ENCODE measurements around the gene EXOC4. TPM values are rescaled to one million over a fixed set of nuclear protein-coding genes. Genes with fewer than 3 reads are reported as not detected.

EXOC4 gene
- total RNA-seq, 1 donor from 2014 or later, result 51.6 TPM

DNA sequence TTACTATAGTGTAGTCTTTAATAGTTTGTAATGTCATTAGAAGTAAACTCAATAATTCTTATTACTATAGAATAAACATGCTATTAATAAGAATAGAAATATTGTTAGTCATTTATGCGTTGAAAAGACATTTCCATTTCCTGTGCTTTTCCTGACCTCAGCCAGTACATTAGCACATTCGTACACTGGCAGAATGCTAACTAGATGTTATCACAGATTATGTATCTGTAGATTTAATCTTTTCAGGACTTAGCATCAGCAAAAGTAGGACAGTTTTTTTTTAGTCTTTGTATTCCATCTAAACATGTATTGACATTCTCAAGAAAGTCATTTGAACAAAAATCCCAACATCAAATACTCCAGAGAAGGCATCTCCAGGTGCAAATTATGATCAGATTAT, 158.5 kb downstream of the EXOC4 start:
- no peaks in the 10 kb centered on the region for H3K27me3 ChIP-seq (ENCODE audit: control insufficient read depth, insufficient read depth, low read length)

GRCh38 chr7:133412942-133413341, 160.1 kb downstream of the EXOC4 start:
- H3K36me3 ChIP-seq (ENCODE audit: control insufficient read depth, insufficient read depth, low read length), result no peaks in the 10 kb centered on the region
- no peak for DNase-seq (ENCODE audit: low read depth)
- H3K27me3 ChIP-seq (ENCODE audit: control insufficient read depth, insufficient read depth, low read length), result no peaks in the 10 kb centered on the region
- H3K4me3 ChIP-seq (ENCODE audit: low read depth, low read length), result no peak overlapping the region
- TF ChIP-seq, protein P1, sequence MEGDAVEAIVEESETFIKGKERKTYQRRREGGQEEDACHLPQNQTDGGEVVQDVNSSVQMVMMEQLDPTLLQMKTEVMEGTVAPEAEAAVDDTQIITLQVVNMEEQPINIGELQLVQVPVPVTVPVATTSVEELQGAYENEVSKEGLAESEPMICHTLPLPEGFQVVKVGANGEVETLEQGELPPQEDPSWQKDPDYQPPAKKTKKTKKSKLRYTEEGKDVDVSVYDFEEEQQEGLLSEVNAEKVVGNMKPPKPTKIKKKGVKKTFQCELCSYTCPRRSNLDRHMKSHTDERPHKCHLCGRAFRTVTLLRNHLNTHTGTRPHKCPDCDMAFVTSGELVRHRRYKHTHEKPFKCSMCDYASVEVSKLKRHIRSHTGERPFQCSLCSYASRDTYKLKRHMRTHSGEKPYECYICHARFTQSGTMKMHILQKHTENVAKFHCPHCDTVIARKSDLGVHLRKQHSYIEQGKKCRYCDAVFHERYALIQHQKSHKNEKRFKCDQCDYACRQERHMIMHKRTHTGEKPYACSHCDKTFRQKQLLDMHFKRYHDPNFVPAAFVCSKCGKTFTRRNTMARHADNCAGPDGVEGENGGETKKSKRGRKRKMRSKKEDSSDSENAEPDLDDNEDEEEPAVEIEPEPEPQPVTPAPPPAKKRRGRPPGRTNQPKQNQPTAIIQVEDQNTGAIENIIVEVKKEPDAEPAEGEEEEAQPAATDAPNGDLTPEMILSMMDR (IDR thresholded peaks at IDR 0.05; ENCODE audit: insufficient read depth, low read length, poor library complexity, severe bottlenecking), result no peak

More for the DNA sequence above, 158.5 kb downstream of the EXOC4 start:
- TF ChIP-seq, protein P1 (IDR thresholded peaks at IDR 0.05; ENCODE audit: insufficient read depth, low read length, poor library complexity, severe bottlenecking), result no peak
- no peak overlapping the region for H3K4me3 ChIP-seq (ENCODE audit: low read depth, low read length)
- no peak for DNase-seq (ENCODE audit: low read depth)
- H3K36me3 ChIP-seq (ENCODE audit: control insufficient read depth, insufficient read depth, low read length), result no peaks in the 10 kb centered on the region

DNA sequence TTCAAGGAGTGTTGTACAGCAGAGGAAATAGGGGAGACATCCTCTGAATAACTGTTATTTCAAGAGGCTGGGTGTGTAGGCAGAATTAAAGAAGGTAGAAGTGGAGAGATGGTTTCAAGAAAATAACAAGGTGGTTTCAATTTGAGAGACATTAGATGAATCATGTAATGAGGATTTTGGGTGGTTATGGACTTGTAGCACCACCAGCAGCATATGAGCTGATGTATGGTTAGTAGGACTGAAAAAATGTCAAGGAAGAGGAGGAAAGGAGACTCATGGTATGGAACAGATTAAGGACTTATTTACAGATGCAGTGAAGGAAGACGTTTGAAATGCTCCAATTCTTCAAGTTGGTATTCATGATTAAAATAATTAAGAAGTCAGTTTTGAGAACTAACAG, 166.2 kb downstream of the EXOC4 start:
- Histone ChIP-seq H3K27me3 (ENCODE audit: control insufficient read depth, insufficient read depth, low read length) (no peaks in the 10 kb centered on the region), H3K36me3 (ENCODE audit: control insufficient read depth, insufficient read depth, low read length) (no peaks in the 10 kb centered on the region), H3K4me3 (ENCODE audit: low read depth, low read length) (no peak overlapping the region)
- TF ChIP-seq, protein P1 (IDR thresholded peaks at IDR 0.05; ENCODE audit: insufficient read depth, low read length, poor library complexity, severe bottlenecking), result no peak
- DNase-seq (ENCODE audit: low read depth), result no peak

DNA sequence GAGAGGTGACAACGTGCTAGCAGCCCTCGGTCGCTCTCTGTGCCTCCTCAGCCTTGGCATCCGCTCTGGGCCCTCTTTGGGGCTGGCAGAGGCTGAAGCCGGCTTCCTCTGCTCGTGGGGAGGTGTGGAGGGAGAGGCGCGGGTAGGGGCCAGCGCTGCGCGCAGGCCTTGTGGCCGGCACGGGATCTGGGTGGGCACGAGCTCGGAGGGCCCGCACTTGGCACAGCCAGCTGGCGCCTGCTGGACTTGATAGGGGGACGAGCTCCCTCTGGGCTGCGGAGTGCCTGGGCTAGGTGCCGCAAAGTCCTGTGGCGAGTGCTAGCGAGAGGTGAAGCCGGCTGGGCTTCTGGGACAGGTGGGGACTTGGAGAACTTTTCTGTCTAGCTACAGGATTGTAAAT, 170.7 kb downstream of the EXOC4 start:
- H3K36me3 ChIP-seq (ENCODE audit: control insufficient read depth, insufficient read depth, low read length), result no peaks in the 10 kb centered on the region
- TF ChIP-seq, protein P1 (IDR thresholded peaks at IDR 0.05; ENCODE audit: insufficient read depth, low read length, poor library complexity, severe bottlenecking), result no peak
- DNase-seq (ENCODE audit: low read depth), result no peak
- no peak overlapping the region for H3K4me3 ChIP-seq (ENCODE audit: low read depth, low read length)
- H3K27me3 ChIP-seq (ENCODE audit: control insufficient read depth, insufficient read depth, low read length), result no peaks in the 10 kb centered on the region

DNA sequence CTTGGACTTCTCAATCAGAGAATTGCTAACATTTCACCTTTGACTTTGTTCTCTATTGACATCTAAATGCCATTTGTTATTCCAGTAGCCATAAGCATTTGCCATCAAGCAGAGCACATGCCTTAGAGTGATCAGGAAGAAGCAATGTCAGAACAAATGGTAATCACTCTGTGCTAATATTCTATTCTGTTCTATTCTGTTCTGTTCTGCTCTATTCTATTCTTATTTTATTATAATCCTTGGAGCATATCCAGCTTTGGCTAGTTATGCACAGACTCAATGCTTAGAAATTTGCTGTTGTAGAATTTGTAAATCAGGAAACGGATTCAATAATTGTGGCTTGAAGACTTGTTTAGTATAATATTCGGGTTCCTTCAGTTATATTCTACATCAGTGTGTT, 175.4 kb downstream of the EXOC4 start:
- H3K4me3 ChIP-seq (ENCODE audit: low read depth, low read length), result no peak overlapping the region
- TF ChIP-seq, protein P1 (IDR thresholded peaks at IDR 0.05; ENCODE audit: insufficient read depth, low read length, poor library complexity, severe bottlenecking), result no peak
- DNase-seq (ENCODE audit: low read depth), result no peak
- H3K36me3 ChIP-seq (ENCODE audit: control insufficient read depth, insufficient read depth, low read length), result no peaks in the 10 kb centered on the region
- no peaks in the 10 kb centered on the region for H3K27me3 ChIP-seq (ENCODE audit: control insufficient read depth, insufficient read depth, low read length)

- TF ChIP-seq, protein P1 (IDR thresholded peaks at IDR 0.05; ENCODE audit: insufficient read depth, low read length, poor library complexity, severe bottlenecking), result no peak
- no peak overlapping the region for H3K4me3 ChIP-seq (ENCODE audit: low read depth, low read length)
- H3K36me3 ChIP-seq (ENCODE audit: control insufficient read depth, insufficient read depth, low read length), result no peaks in the 10 kb centered on the region
- no peak for DNase-seq (ENCODE audit: low read depth)
- no peaks in the 10 kb centered on the region for H3K27me3 ChIP-seq (ENCODE audit: control insufficient read depth, insufficient read depth, low read length)
Observed at GRCh38 chr7:133428876-133429275, 176.0 kb downstream of the EXOC4 start.
